Measurements from ENCODE around the gene FCRL1. TPM values are rescaled to one million over a fixed set of nuclear protein-coding genes. Genes with fewer than 3 reads are reported as not detected.

The FCRL1 gene
- total and polyA plus RNA-seq, 2 of the 13 experiments (the other 11 are each of a cell fraction or from before 2014, with no cell fraction given) = not detected

GRCh38 chr1:157773493-157774350 lies 46.2 kb downstream of the FCRL1 start:
- H3K4me3 ChIP-seq (replicated peaks in 1 of 3; ENCODE audit: insufficient read depth in 1 of 3, low read depth in 2 of 3, low read length in 3 of 3) = no peak overlapping the region
- H3K79me2 ChIP-seq (ENCODE audit: insufficient read depth, low read length) = no peaks in the 10 kb centered on the region
- no peak overlapping the region for H2AFZ ChIP-seq (ENCODE audit: low read length)
- no peak for FAIRE-seq
- 4% methylated on average over 1 of the region's 1 CpG for WGBS (ENCODE audit: low lambda C conversion rate)
- peak; percentile 3 for DNase-seq (ENCODE audit: low spot score)
- H3K27ac ChIP-seq (ENCODE audit: extremely low read length, insufficient read depth, low read length) = no peak overlapping the region
- no peaks in the 10 kb centered on the region for H4K20me1 ChIP-seq (ENCODE audit: insufficient read depth, low read length)
- ATAC-seq = peak; percentile 81
- CTCF ChIA-PET (ENCODE audit: low intra/inter-chr PET ratio, low total read pairs) = no interaction called here
- TF ChIP-seq THAP8 (CRISPR knock-in tag; IDR thresholded peaks at IDR 0.05; ENCODE audit: borderline replicate concordance) (no peak), CC2D1A (CRISPR knock-in tag; IDR thresholded peaks at IDR 0.05) (no peak), STAG1 (CRISPR knock-in tag; IDR thresholded peaks at IDR 0.05) (0 out of 2 replicates have a peak, but pooled peaks have one; percentile 18), BCLAF1 (IDR thresholded peaks at IDR 0.05) (no peak), TBX3 (IDR thresholded peaks at IDR 0.05; ENCODE audit: borderline replicate concordance) (no peak)
- TF ChIP-seq, protein P1, sequence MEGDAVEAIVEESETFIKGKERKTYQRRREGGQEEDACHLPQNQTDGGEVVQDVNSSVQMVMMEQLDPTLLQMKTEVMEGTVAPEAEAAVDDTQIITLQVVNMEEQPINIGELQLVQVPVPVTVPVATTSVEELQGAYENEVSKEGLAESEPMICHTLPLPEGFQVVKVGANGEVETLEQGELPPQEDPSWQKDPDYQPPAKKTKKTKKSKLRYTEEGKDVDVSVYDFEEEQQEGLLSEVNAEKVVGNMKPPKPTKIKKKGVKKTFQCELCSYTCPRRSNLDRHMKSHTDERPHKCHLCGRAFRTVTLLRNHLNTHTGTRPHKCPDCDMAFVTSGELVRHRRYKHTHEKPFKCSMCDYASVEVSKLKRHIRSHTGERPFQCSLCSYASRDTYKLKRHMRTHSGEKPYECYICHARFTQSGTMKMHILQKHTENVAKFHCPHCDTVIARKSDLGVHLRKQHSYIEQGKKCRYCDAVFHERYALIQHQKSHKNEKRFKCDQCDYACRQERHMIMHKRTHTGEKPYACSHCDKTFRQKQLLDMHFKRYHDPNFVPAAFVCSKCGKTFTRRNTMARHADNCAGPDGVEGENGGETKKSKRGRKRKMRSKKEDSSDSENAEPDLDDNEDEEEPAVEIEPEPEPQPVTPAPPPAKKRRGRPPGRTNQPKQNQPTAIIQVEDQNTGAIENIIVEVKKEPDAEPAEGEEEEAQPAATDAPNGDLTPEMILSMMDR (CRISPR knock-in tag; IDR thresholded peaks at IDR 0.05) = peak; percentile 30; the same call in 1 of the 2 replicates
- H3K36me3 ChIP-seq (replicated peaks in 1 of 2; ENCODE audit: control insufficient read depth in 1 of 2, insufficient read depth in 2 of 2, low read length in 2 of 2) = no peaks in the 10 kb centered on the region
- no peaks in the 10 kb centered on the region for H3K9me3 ChIP-seq (ENCODE audit: low read length)
- H3K27me3 ChIP-seq (ENCODE audit: control insufficient read depth in 1 of 2, insufficient read depth in 2 of 2, low read length in 2 of 2) = no peaks in the 10 kb centered on the region
- no peak overlapping the region for H3K4me2 ChIP-seq (ENCODE audit: low read depth, low read length)
- in situ Hi-C loops (cut with HindIII; ENCODE audit: extremely low pct_ligation_motif_present, low pct_unique_long_range_greater_than_20kb) = no loop called here
- H3K4me1 ChIP-seq (ENCODE audit: insufficient read depth, low read length) = no peaks in the 10 kb centered on the region
- BruUV-seq (replicated peaks) = no TSS peak
- intact Hi-C loops (cut with micrococcal nuclease; ENCODE audit: unreplicated experiment) = no loop called here
- POLR2A ChIA-PET = no interaction called here
- no peak overlapping the region for H3K9ac ChIP-seq (ENCODE audit: insufficient read depth, low read depth, low read length)

All from HepG2 (cell line).